HepG2 (cell line): Measurements from ENCODE around the gene GDPD5. TPM values are rescaled to one million over a fixed set of nuclear protein-coding genes. Genes with fewer than 3 reads are reported as not detected.

Source experiments
- CBX1 ChIP-seq: IDR thresholded peaks from one replicate; pipeline ENCODE4 v1.6.1; 2016; ENCODE audit warnings: antibody characterized with exemption, low read depth
- CCAR2 ChIP-seq: fragments of 200-400 bp; formaldehyde crosslinking; optimal IDR thresholded peaks from 2 replicates; pipeline ENCODE3; 2018; ENCODE audit warnings: low read depth, mild to moderate bottlenecking, low read length, moderate library complexity
- CHD4 ChIP-seq: fragments of 200-600 bp; sonication (generic); IDR thresholded peaks from 2 replicates; pipeline ENCODE4 v1.7.0; 2017; ENCODE audit warnings: mild to moderate bottlenecking, low read length, borderline replicate concordance
- GLI4 ChIP-seq: sonication (generic); formaldehyde crosslinking; IDR thresholded peaks from 2 replicates; pipeline ENCODE4 v1.5.1; 2020; ENCODE audit warnings: missing genetic modification reagents, mild to moderate bottlenecking, moderate library complexity, borderline replicate concordance
- GPN1 ChIP-seq: sonication (generic); formaldehyde crosslinking; IDR thresholded peaks from 2 replicates; pipeline ENCODE4 v1.5.1; 2020; ENCODE audit warnings: missing genetic modification reagents, borderline replicate concordance
- HNRNPUL1 ChIP-seq: fragments of 200-400 bp; formaldehyde crosslinking; IDR thresholded peaks from 2 replicates; pipeline ENCODE4 v1.6.1; 2017; ENCODE audit warnings: low read depth, mild to moderate bottlenecking, low read length, moderate library complexity
- IRF9 ChIP-seq: sonication (generic); formaldehyde crosslinking; IDR thresholded peaks from 2 replicates; pipeline ENCODE4 v1.8.0; 2022; ENCODE audit warnings: missing genetic modification reagents, mild to moderate bottlenecking, borderline replicate concordance
- JUND ChIP-seq: sonication (generic); formaldehyde crosslinking; IDR thresholded peaks from 2 replicates; pipeline ENCODE4 v1.8.0; 2022; ENCODE audit warnings: mild to moderate bottlenecking, missing genetic modification reagents
- KAT2B ChIP-seq: fragments of 150-350 bp; IDR thresholded peaks from 2 replicates; pipeline ENCODE4 v1.6.1; 2014; ENCODE audit warnings: low read depth, low read length, borderline replicate concordance
- KLF11 ChIP-seq: IDR thresholded peaks from 2 replicates; pipeline ENCODE4 v1.6.1; 2016; ENCODE audit warnings: missing compliant biosample characterization
- MIXL1 ChIP-seq: IDR thresholded peaks from 2 replicates; pipeline ENCODE4 v1.6.1; 2016
- NCOA2 ChIP-seq: sonication (generic); formaldehyde crosslinking; IDR thresholded peaks from 2 replicates; pipeline ENCODE4 v1.8.0; 2022; ENCODE audit warnings: inconsistent platforms
- PHF8 ChIP-seq: sonication (generic); formaldehyde crosslinking; IDR thresholded peaks from 2 replicates; pipeline ENCODE4 v1.5.0; 2020; ENCODE audit warnings: missing genetic modification reagents
- PITX1 ChIP-seq: sonication (generic); formaldehyde crosslinking; IDR thresholded peaks from 2 replicates; pipeline ENCODE4 v1.5.1; 2020; ENCODE audit warnings: mild to moderate bottlenecking, missing genetic modification reagents
- POLR2AphosphoS5 ChIP-seq: IDR thresholded peaks from 2 replicates; pipeline ENCODE4 v1.6.1; 2012; ENCODE audit warnings: low read depth, low read length
- PPARG ChIP-seq: conservative IDR thresholded peaks from 2 replicates; pipeline ENCODE4 v1.6.1; 2016; ENCODE audit warnings: missing biosample characterization, missing genetic modification reagents
- RXRA ChIP-seq: sonication (generic); formaldehyde crosslinking; IDR thresholded peaks from 2 replicates; pipeline ENCODE4 v1.5.1; 2020; ENCODE audit warnings: missing genetic modification reagents
- SMAD1 ChIP-seq: sonication (generic); formaldehyde crosslinking; IDR thresholded peaks from 2 replicates; pipeline ENCODE4 v1.4.0; 2020; ENCODE audit warnings: missing genetic modification reagents, low read depth, mild to moderate bottlenecking, borderline replicate concordance
- TGIF2 ChIP-seq: IDR thresholded peaks from 2 replicates; pipeline ENCODE4 v1.6.1; 2016; ENCODE audit warnings: control low read depth, missing compliant biosample characterization
- YEATS2 ChIP-seq: sonication (generic); formaldehyde crosslinking; IDR thresholded peaks from 2 replicates; pipeline ENCODE4 v1.4.0; 2020; ENCODE audit warnings: missing genetic modification reagents, borderline replicate concordance
- ZFP36L2 ChIP-seq: sonication (generic); formaldehyde crosslinking; IDR thresholded peaks from 2 replicates; pipeline ENCODE4 v1.4.0; 2020; ENCODE audit warnings: missing genetic modification reagents
- ZMYM4 ChIP-seq: sonication (generic); formaldehyde crosslinking; IDR thresholded peaks from 2 replicates; pipeline ENCODE4 v1.8.1; 2023; ENCODE audit warnings: mild to moderate bottlenecking, missing genetic modification reagents
- ZNF24 ChIP-seq: fragments of 450-650 bp; IDR thresholded peaks from 2 replicates; pipeline ENCODE4 v1.6.1; 2017; ENCODE audit warnings: antibody characterized with exemption, mild to moderate bottlenecking
- ZNF292 ChIP-seq: sonication (generic); formaldehyde crosslinking; IDR thresholded peaks from 2 replicates; pipeline ENCODE4 v1.8.1; 2022; ENCODE audit warnings: mild to moderate bottlenecking, low read depth, missing genetic modification reagents, borderline replicate concordance
- ZNF33B ChIP-seq: sonication (generic); formaldehyde crosslinking; IDR thresholded peaks from 2 replicates; pipeline ENCODE4 v1.5.1; 2020; ENCODE audit warnings: mild to moderate bottlenecking, missing genetic modification reagents
- ZNF720 ChIP-seq: sonication (generic); formaldehyde crosslinking; IDR thresholded peaks from 2 replicates; pipeline ENCODE4 v1.4.0; 2020; ENCODE audit warnings: missing genetic modification reagents
- ZNF766 ChIP-seq: sonication (generic); formaldehyde crosslinking; IDR thresholded peaks from 2 replicates; pipeline ENCODE4 v1.5.0; 2020; ENCODE audit warnings: missing genetic modification reagents, borderline replicate concordance
- ZNF782 ChIP-seq: sonication (generic); formaldehyde crosslinking; IDR thresholded peaks from 2 replicates; pipeline ENCODE4 v1.4.0; 2020; ENCODE audit warnings: missing genetic modification reagents, mild to moderate bottlenecking, borderline replicate concordance
- ZNF850 ChIP-seq: sonication (generic); formaldehyde crosslinking; conservative IDR thresholded peaks from 2 replicates; pipeline ENCODE4 v1.9.0; 2021; ENCODE audit warnings: mild to moderate bottlenecking, missing genetic modification reagents
- ZSCAN22 ChIP-seq: sonication (generic); formaldehyde crosslinking; IDR thresholded peaks from 2 replicates; pipeline ENCODE4 v1.4.0; 2020; ENCODE audit warnings: mild to moderate bottlenecking, missing genetic modification reagents
- polyA plus RNA-seq, 8 experiments: library from polyadenylated mRNA; depleted of rRNA in 3 of 8; stranded (reverse) in 7 of 8; unstranded in 1 of 8; fragments of >200 nt; fragmentation: Illumina TruSeq in 4 of 8; extraction: Trizol in 4 of 8; gene quantifications; 2 replicates each; pipeline versions ENCODE4 v1.2.1 to v1.2.3, GENCODE V29; 2011 to 2016; ENCODE audit warnings: low read depth in 4 of 8, missing spikeins in 1 of 8, mixed read lengths in 1 of 8; ENCODE audit not compliant: insufficient read depth in 1 of 8
- total RNA-seq, 5 experiments: library from RNA; depleted of rRNA; stranded (reverse); fragments of >200 nt; fragmentation: Illumina TruSeq; extraction: Trizol; gene quantifications; 2 replicates each; pipeline ENCODE4 v1.2.3, GENCODE V29; 2016; ENCODE audit warnings: low read depth in 1 of 5
- TF ChIP-seq, protein P1 (sequence below): sonication (generic); formaldehyde crosslinking; IDR thresholded peaks from 2 replicates; pipeline ENCODE4 v1.8.0; 2022; ENCODE audit warnings: missing genetic modification reagents, mild to moderate bottlenecking, moderate library complexity, borderline replicate concordance

GDPD5 gene
- total and polyA plus RNA-seq, 2 of the 13 experiments (the other 11 are each of a cell fraction or from before 2014, with no cell fraction given) = 55.0 to 67.5 TPM

DNA sequence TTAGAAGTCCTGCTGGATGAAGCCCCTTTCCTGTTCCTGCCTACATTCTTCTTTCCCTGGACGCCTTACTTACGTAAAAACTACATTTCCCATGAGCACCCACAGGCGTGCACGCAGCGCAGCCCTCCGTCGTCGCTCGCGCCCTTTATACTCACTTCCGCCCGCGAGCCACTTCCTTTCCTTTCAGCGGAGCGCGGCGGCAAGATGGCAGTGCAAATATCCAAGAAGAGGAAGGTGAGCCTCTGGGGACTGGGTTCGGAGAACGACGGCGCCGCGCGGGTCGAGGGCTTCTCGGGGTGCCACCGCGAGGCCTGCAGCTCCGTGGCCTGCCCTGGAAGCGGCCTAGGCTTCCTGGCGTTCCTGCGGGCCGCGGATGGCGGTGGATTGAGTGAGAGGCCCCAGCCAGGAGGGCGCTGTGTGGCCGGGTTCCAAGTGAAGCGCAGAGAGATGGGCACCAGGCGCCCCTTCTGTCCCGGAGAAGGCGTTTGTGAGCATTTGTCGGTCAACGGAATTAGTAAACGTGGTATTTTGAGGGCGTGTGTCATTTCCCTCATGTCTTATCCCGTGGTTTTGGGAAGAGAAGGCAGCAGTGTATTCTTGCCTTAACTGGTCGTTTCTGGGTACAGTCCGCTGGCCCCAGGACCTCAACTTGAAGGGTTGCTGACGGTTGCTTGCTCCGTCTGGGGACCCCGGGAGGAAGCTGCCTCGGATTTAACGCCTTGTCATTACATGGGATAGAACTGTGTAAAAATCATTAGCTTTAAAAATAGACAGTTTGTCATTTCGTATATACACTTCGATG lies 126.2 kb downstream of the GDPD5 start, which contains the start of gene RPS3 (continued):
- TF ChIP-seq GLI4 (CRISPR knock-in tag) (peak; percentile 91), JUND (CRISPR knock-in tag) (peak; percentile 66; the same call in 1 of the 2 replicates), MIXL1 (peak; percentile 67; the same call in 1 of the 2 replicates), PITX1 (peak; percentile 76; the same call in 1 of the 2 replicates), CBX1 (peak; percentile 91), ZNF782 (CRISPR knock-in tag) (peak; percentile 89), NCOA2 (peak; percentile 71), ZNF766 (CRISPR knock-in tag) (peak; percentile 65; the same call in 1 of the 2 replicates), IRF9 (peak; percentile 94; the same call in 1 of the 2 replicates), ZMYM4 (peak; percentile 87), PHF8 (peak; percentile 97), POLR2AphosphoS5 (peak; percentile 99), HNRNPUL1 (no peak), ZNF292 (CRISPR knock-in tag) (no peak), SMAD1 (no peak), ZNF720 (no peak), RXRA (CRISPR knock-in tag) (peak; percentile 84), CHD4 (no peak), KAT2B (no peak), CCAR2 (no peak), ZNF24 (no peak), ZNF850 (CRISPR knock-in tag) (no peak), GPN1 (CRISPR knock-in tag) (peak; percentile 90; the same call in 1 of the 2 replicates), PPARG (CRISPR knock-in tag) (peak; percentile 92), YEATS2 (CRISPR knock-in tag) (peak; percentile 100), TGIF2 (peak; percentile 77; the same call in 1 of the 2 replicates), ZFP36L2 (CRISPR knock-in tag) (no peak), ZNF33B (CRISPR knock-in tag) (peak; percentile 95), ZSCAN22 (CRISPR knock-in tag) (no peak), KLF11 (CRISPR knock-in tag) (peak; percentile 95)
- TF ChIP-seq, protein P1, sequence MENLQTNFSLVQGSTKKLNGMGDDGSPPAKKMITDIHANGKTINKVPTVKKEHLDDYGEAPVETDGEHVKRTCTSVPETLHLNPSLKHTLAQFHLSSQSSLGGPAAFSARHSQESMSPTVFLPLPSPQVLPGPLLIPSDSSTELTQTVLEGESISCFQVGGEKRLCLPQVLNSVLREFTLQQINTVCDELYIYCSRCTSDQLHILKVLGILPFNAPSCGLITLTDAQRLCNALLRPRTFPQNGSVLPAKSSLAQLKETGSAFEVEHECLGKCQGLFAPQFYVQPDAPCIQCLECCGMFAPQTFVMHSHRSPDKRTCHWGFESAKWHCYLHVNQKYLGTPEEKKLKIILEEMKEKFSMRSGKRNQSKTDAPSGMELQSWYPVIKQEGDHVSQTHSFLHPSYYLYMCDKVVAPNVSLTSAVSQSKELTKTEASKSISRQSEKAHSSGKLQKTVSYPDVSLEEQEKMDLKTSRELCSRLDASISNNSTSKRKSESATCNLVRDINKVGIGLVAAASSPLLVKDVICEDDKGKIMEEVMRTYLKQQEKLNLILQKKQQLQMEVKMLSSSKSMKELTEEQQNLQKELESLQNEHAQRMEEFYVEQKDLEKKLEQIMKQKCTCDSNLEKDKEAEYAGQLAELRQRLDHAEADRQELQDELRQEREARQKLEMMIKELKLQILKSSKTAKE (CRISPR knock-in tag) = no peak
